GM19397 (cell line): ENCODE data around the gene ATP11A.

ENCODE experiments used
- ATAC-seq: cut with Tn5 transposase; IDR thresholded peaks from one replicate; pipeline ENCODE4 v1.9.1; 2021; ENCODE audit warnings: mild to moderate bottlenecking, moderate library complexity; ENCODE audit not compliant: unreplicated experiment

Gene ATP11A

GRCh38 chr13:112756967-112757758 is 67.3 kb downstream of the ATP11A start:
- ATAC-seq = no peak

DNA sequence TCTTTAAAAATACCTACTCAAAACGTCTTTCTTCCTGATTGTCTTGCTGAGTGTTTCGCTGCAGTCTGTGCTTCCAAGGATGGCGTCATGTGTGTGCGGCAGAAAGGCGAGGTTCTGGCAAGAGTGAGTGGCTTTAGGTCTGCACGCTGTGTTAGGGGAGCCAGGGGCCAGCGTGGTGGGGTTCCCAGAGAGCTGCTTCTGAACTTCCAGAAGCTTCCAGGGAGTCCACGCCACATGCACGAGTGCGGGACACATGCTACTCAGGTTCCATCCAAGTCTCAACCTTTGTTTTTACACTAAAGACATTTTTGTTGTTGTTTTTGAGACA is 67.9 kb downstream of the ATP11A start:
- ATAC-seq = no peak

DNA sequence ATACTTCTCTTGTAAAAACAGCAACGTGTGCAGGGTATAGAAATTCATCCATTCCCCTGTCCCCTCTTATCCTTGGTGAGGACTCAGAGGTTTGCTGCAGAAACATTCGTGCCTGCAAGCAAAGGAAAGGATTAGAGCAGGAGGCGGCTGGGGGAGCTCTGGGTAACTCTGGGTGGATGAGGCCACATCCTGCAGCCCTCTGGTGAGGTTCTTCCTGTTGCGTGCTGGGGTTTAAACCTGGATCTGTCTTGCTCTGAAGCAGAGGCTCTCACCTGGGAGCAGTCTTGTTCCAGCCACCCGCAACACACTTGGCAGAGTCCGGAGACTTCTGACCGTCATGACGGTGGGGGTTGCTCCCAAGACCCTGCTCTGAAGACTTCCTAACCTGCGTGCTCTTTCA is 69.2 kb downstream of the ATP11A start:
- ATAC-seq = no peak

DNA sequence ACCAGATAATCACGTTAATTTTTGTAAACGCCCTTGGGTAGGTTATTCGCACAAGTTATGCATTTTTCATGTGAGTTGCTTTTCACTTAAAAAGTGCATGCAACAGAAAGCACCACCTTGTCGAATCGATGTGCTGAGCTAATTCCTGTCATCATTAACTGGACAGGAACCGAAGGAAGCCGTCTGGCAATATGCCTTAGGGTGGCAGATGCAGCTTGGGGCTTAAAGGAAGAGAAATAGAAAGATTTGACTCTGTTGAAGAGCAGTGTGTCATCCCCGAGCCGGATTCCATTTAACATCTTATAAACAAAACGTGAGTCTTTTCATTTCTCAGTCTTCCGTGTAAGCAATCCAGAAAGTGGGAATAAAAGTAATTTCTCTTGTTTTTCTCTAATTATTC is 70.0 kb downstream of the ATP11A start:
- no peak for ATAC-seq

DNA sequence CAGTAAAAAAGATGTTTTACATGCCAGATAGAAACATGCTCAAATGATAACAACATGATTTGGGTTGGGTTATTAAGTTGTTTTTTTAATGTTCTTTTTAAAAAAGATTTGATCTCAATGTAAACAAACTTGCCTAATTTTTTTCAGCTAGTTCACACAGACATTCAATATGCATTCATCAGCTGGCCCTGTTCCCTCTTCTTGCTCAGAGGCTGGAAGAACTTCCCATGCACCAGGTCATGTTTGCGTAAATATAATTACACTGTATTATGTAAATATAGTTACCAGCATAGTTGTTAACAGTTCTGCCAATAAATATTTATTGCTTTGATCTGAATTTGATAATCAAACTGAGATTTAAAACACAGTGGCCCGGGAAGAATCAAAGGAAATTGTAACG is 70.6 kb downstream of the ATP11A start:
- no peak for ATAC-seq

GRCh38 chr13:112760931-112761330 is 71.1 kb downstream of the ATP11A start:
- ATAC-seq = no peak

DNA sequence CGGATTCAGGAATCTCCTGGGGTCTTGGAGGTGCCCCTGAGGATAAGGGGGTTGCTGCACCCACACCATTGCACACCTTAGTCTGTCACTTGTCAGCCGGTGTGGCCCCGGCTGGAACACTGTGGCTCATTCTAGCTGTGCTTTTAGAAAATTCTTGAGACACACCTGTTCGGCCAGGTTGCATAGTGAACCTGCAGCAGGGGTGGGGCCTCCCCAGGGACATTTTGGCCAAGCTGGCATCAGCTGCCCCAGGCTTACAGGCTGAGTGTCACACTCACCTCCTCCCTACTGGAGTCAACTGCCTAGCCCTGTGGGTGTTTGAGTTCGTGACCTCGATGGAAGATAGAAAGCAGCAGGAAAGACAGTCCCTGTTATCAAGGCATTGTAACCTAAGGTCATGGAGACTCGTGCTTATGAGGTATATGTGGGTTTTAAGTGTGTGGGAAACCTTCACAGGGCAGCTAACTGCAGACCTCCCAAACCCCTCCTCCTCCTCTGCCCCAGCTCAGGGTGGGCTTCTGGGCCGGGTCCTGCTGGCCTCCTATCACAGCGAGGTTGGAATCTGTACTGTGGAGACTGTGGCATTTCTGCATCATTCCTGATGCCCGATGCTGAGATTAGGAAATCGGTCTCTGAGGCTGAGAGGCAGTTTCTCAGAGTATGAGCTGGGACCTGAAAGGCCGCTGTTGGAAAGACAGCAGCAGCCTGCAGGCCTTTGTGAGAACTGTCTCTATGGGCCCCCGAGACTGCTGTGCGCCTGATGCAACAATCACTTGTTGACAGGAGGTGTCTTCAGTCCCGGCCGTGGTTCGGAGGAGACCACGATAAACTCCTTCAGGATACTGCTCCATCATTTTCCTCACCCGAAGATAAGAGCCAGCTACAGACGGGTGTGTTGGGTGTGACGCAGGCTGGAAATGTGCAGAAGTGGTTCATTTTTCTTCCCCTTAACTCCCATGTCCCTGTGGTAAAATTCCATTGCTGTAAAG is 72.2 kb downstream of the ATP11A start:
- no peak for ATAC-seq

DNA sequence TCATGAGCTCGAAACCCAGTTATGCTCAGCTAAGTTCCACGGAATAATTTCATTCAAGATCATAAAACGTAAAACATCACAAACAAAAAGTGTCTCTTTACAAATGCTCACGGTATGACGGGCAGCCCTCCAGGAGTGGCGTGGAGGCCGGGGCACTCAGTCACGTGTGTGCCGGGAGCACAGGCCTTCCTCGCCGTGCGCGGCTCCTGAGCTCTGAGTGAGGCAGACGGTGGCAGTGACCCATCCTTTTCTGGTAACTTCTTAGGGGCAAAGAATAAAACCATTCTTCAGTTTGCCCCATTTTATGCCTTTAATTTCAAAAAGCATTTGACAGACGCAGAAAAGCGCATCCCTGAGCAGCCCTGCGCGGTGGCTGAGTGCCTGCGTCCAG is 72.8 kb downstream of the ATP11A start:
- no peak for ATAC-seq

- ATAC-seq = no peak
Measured at GRCh38 chr13:112764028-112764427, 74.2 kb downstream of the ATP11A start.

DNA sequence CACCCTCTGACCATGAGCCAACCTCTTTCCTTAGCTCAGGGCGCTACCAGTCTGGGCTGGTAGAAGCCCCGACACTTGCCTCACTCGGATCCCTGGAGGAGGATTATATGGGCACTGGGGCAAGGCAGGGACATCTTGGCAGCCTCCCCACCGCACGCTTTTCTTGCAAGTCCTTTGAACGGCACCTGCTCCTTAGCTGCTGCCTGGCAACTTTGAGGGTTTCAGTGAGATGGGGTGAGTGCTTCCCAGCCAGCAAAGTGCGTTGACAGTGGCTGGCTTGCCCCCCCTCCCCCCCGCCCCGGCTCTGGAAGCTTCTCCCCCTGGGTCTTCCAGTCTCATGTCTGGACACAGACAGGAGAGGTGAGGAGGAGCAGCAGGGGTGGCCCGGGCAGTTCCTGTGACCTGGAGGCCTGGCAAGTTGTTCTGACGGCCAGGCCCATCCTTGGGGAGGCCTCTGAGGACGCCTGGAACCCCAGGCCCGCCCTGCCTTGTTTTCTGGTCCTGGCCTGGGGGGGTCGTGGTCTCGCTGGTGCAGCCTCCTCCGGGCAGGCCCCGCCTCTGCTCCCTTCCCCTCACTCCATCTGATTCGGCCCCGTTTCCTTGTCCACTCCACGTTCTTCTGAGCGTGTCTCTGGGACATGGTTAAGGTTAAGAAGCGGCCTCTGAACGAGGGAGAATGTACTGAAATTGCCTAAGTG is 75.2 kb downstream of the ATP11A start:
- no peak for ATAC-seq

DNA sequence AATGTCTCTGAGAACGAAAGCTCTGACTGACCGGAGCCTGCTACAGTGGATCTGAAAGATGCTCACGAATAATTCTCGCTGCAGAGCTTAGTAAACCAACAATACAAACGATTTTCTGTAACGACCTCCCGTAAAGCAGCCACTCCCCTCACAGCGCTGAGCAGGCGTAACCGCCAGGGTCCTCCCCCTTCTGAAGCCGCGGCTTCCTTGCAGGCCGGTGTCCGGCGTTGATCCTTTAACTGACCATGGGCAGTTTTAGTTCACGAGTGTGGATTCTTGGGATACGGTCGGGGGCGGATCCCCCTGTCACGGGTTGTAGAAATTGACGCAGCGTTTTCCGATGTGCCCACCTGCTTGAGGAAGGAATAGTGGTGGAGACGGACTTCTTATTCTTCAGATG is 75.9 kb downstream of the ATP11A start:
- no peak for ATAC-seq

- no peak for ATAC-seq
Measured at GRCh38 chr13:112766336-112766735, 76.5 kb downstream of the ATP11A start.

- ATAC-seq = peak; percentile 71
Measured at GRCh38 chr13:112767506-112768471, 78.0 kb downstream of the ATP11A start.

DNA sequence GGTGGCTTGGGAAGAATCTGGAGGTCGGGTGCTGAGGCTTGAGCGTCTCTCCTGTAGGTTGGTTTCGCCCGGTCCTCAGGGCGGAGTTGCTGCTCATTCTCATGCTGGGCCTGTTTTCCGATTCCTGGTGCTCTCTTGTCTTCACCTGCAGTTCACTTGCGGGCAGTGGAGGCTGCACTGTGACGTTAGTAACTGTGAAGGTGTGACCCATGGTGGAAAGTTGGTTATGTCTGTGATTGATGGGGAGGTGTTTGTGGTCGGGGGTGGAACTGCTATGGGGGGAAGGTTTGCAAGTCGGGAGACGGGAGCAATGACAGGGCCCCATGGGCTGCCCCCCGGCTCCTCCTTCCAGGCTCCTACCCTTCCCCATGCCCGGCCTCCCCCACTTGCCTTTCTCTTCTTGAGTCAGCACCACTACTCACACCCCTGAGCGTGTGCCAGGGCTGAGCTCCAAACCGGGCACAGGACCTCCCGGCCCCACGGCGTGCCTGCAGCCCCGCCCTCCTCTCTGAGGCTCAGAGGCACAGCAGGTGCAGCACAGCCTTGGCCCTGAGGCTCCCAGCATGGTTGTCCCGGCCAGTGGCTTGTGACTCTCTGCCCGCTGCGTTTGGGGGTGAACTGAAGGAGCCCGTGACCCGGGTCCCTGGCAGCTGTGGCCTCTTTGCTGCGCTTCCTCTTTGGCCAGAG is 79.1 kb downstream of the ATP11A start:
- ATAC-seq = no peak

DNA sequence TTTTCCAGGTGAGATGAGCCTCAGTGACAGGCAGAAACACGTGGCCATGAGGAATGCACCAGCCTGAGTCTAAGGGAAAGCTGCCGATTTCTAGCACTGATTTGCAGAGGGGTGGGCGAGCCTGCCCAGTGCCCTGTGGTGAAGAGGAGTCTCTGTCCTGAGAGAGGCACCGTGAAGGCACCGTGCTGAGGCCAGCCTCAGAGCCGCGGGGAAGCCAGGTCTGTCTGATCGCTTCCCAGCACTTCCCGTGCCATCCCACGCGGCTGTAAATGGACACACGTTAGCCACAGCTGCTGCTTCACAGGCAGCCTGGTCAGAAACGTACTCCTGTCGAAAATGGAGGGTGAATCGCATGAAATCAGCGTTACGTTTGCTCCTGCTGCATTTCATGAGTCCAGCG is 79.8 kb downstream of the ATP11A start:
- no peak for ATAC-seq

DNA sequence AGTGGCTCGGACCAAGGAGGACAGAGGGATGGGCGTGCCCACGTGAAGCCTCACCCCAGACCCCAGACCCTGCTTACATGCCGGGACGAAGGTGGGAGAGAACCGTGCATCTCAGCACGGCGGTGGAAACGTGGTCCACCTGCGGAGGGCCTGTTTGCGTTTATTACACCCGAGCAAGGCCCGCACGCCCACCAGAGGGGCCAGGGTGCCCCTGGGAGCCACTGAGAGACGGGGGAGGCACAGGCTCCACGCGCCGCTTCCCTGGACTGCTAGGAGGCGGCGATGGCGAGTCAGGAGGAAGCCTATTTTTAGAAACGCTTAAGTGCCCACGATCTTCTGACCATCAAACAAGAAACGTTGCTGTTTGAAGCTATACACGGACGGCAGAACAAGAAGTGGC is 80.7 kb downstream of the ATP11A start:
- no peak for ATAC-seq

DNA sequence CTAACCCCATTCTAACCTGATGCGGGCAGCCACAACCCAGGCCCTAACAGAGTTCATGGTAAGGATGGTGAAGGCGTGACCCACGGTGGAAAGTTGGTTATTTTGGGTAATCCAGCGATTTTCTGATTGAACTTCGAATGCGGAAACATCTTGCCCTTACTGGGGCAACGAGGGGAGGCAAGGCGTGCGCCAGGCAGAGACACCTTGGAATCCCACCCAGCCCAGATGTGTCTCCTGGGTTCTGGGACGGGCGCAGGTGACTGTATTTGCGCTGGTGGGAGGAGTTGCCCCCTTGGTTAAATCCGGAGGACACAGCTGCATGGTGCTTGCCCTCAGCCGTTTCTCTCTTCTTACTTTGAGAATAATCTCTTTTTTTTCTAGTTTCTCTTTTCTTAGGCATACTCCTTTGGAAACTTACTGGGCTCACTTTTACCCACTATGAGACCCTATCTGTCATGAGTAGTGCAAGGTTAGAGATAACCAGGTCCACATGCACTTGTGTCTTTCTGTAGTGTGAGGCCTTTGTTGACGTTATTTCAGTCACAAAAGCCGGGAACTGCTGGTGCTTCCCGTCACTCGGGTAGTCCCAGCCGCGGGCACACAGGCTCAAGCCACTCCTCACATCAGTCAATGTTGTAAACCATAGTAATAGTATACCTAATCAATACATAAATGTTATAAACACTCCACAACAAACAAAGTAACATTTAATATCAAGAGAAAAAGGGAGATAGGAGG is 81.5 kb downstream of the ATP11A start:
- no peak for ATAC-seq

- no peak for ATAC-seq
Measured at GRCh38 chr13:112771877-112772538, 82.2 kb downstream of the ATP11A start.

DNA sequence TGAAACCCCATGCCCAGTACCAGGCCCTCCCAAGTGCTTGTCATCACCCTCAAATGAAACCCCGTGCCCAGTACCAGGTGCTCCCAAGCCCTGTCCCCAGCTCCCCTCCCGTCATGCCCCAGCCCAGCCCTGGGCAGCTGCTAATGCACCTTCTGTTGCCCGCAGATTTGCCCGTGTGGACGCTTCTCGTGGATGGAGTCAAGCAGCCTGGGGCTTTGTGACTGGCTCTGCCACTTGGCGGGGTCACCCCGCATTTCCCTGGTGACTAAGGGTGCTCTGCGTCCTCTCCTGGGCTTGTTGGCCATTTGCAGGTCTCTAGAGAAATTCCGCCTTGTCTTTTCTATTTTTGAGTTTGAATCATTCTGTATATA is 82.7 kb downstream of the ATP11A start:
- ATAC-seq = no peak
